ENCODE measurements around the gene CAMTA1. TPM values are rescaled to one million over a fixed set of nuclear protein-coding genes. Genes with fewer than 3 reads are reported as not detected.

Gene CAMTA1
- total RNA-seq, 1 experiment from 2014 or later: 219 TPM

- no peak for DNase-seq (ENCODE audit: low read depth)
Observed at GRCh38 chr1:6958407-6959030, 173.3 kb downstream of the CAMTA1 start.

GRCh38 chr1:6959491-6959890 is 174.2 kb downstream of the CAMTA1 start:
- peak; percentile 82 for DNase-seq (ENCODE audit: low read depth)

GRCh38 chr1:6960291-6960811 is 175.1 kb downstream of the CAMTA1 start:
- peak; percentile 99 for DNase-seq (ENCODE audit: low read depth)

- DNase-seq (ENCODE audit: low read depth): peak; percentile 16
Observed at GRCh38 chr1:6960860-6961259, 175.6 kb downstream of the CAMTA1 start.

GRCh38 chr1:6961289-6961688 is 176.0 kb downstream of the CAMTA1 start:
- peak; percentile 31 for DNase-seq (ENCODE audit: low read depth)

GRCh38 chr1:6961905-6962477 is 176.7 kb downstream of the CAMTA1 start:
- no peak for DNase-seq (ENCODE audit: low read depth)

GRCh38 chr1:6962478-6962995 is 177.3 kb downstream of the CAMTA1 start:
- no peak for DNase-seq (ENCODE audit: low read depth)

GRCh38 chr1:6962996-6963911 is 178.0 kb downstream of the CAMTA1 start:
- DNase-seq (ENCODE audit: low read depth): peak; percentile 33

GRCh38 chr1:6963912-6964307 is 178.7 kb downstream of the CAMTA1 start:
- no peak for DNase-seq (ENCODE audit: low read depth)

GRCh38 chr1:6965083-6965934 is 180.1 kb downstream of the CAMTA1 start:
- DNase-seq (ENCODE audit: low read depth): peak; percentile 24

- DNase-seq (ENCODE audit: low read depth): no peak
Observed at GRCh38 chr1:6965935-6966241, 180.6 kb downstream of the CAMTA1 start.

GRCh38 chr1:6966326-6966725 is 181.1 kb downstream of the CAMTA1 start:
- DNase-seq (ENCODE audit: low read depth): no peak

- DNase-seq (ENCODE audit: low read depth): peak; percentile 72
Observed at GRCh38 chr1:6967431-6968111, 182.3 kb downstream of the CAMTA1 start.

GRCh38 chr1:6969106-6969505 is 183.9 kb downstream of the CAMTA1 start:
- DNase-seq (ENCODE audit: low read depth): peak; percentile 92

GRCh38 chr1:6969762-6970161 is 184.5 kb downstream of the CAMTA1 start:
- DNase-seq (ENCODE audit: low read depth): no peak

- no peak for DNase-seq (ENCODE audit: low read depth)
Observed at GRCh38 chr1:6970221-6970620, 185.0 kb downstream of the CAMTA1 start.

- DNase-seq (ENCODE audit: low read depth): no peak
Observed at GRCh38 chr1:6971048-6971447, 185.8 kb downstream of the CAMTA1 start.

GRCh38 chr1:6971699-6972098 is 186.4 kb downstream of the CAMTA1 start:
- DNase-seq (ENCODE audit: low read depth): no peak

- DNase-seq (ENCODE audit: low read depth): no peak
Observed at GRCh38 chr1:6972399-6972798, 187.1 kb downstream of the CAMTA1 start.

- DNase-seq (ENCODE audit: low read depth): no peak
Observed at GRCh38 chr1:6975331-6976043, 190.2 kb downstream of the CAMTA1 start.
